ENCODE measurements around the gene LDB3.

- TF ChIP-seq CTCF (IDR thresholded peaks at IDR 0.05): peak; percentile 41 to 64
- TF ChIP-seq POLR2A (IDR thresholded peaks at IDR 0.05): no peak
- TF ChIP-seq EP300 (IDR thresholded peaks at IDR 0.05): no peak
These were observed 25.5 kb downstream of the LDB3 start for GRCh38 chr10:86693721-86694369.
